K562 (cell line): ENCODE results near the gene PAPSS2. TPM values are rescaled to one million over a fixed set of nuclear protein-coding genes. Genes with fewer than 3 reads are reported as not detected.

Experiments used
- ATAC-seq: fragments of 200-7000 bp; cut with Tn5 transposase; 3 replicates; pipeline ENCODE4 v1.9.1; 2020; ENCODE audit warnings: moderate library complexity
- BruUV-seq: library from RNA; stranded (reverse); fragments of 400-500 nt; replicated peaks from 2 replicates; lab custom pipeline; 2021; lab: Mats Ljungman, UMichigan
- CTCF ChIA-PET: fragments of 300-600 bp; formaldehyde crosslinking; extraction: SDS; loops from one replicate; lab custom pipeline; 2021; ENCODE audit warnings: low intra/inter-chr PET ratio; lab: Yijun Ruan, JAX
- POLR2A ChIA-PET: fragments of 300-600, 350-650 bp; sonication (Branson Sonifier 250); formaldehyde crosslinking; extraction: SDS; loops from one replicate; lab custom pipeline; 2021; ENCODE audit warnings: antibody characterized with exemption, inconsistent platforms; lab: Yijun Ruan, JAX
- DNase-seq, 4 experiments: peaks; one replicate each; pipeline versions ENCODE4 v3.0.0 to v3.0.0-alpha.2; 2011 to 2018; ENCODE audit warnings: low spot score in 3 of 4, mixed read lengths in 3 of 4; ENCODE audit errors: extremely low read depth in 1 of 4
- FAIRE-seq: peaks from 2 replicates; lab custom pipeline; 2011; peaks lifted over from hg19 to GRCh38; lab: Jason Lieb, UNC
- H2AFZ ChIP-seq: 2 replicates; pipeline ENCODE4 v1.6.0; 2011; ENCODE audit warnings: low read depth, low read length, control low read depth, inconsistent platforms
- H3K27ac ChIP-seq: fragments of 200-600 bp; 3 replicates; pipeline ENCODE4 v1.8.0; 2011; ENCODE audit warnings: low read depth, mild to moderate bottlenecking, control low read depth, inconsistent platforms, low read length, moderate library complexity, mixed read lengths; ENCODE audit errors: extremely low read depth
- H3K27me3 ChIP-seq, 2 experiments: fragments of 300-600 bp in 1 of 2; 2 replicates in 1 of 2; 3 replicates in 1 of 2; pipeline versions ENCODE4 v1.6.0 to v1.8.0; 2011; ENCODE audit warnings: inconsistent platforms in 2 of 2, low read length in 2 of 2, mild to moderate bottlenecking in 1 of 2, mixed read lengths in 1 of 2, moderate library complexity in 1 of 2; ENCODE audit not compliant: control insufficient read depth in 2 of 2, insufficient read depth in 2 of 2
- H3K36me3 ChIP-seq: fragments of 300-600 bp; 3 replicates; pipeline ENCODE4 v1.8.0; 2011; ENCODE audit warnings: mild to moderate bottlenecking, low read length, inconsistent platforms; ENCODE audit not compliant: control insufficient read depth, insufficient read depth
- H3K4me1 ChIP-seq, 2 experiments: fragments of 200-600 bp in 1 of 2; replicated peaks in 1 of 2; 2 replicates in 1 of 2; 3 replicates in 1 of 2; pipeline versions ENCODE4 v1.5.1 to v1.8.0; 2011; ENCODE audit warnings: inconsistent platforms in 2 of 2, low read length in 2 of 2, mild to moderate bottlenecking in 1 of 2, mixed read lengths in 1 of 2, moderate library complexity in 1 of 2; ENCODE audit not compliant: control insufficient read depth in 2 of 2, insufficient read depth in 2 of 2
- H3K4me2 ChIP-seq: 2 replicates; pipeline ENCODE4 v1.6.1; 2011; ENCODE audit warnings: low read length, control low read depth, inconsistent platforms, mixed read lengths; ENCODE audit not compliant: insufficient read depth
- H3K4me3 ChIP-seq: fragments of 200-600 bp; sonication (generic), shearing (Covaris generic); 2 replicates; pipeline ENCODE4 v1.5.1; 2016; ENCODE audit warnings: control low read depth, inconsistent platforms
- H3K79me2 ChIP-seq: fragments of 200-600 bp; 3 replicates; pipeline ENCODE4 v1.8.0; 2011; ENCODE audit warnings: low read length, inconsistent platforms; ENCODE audit not compliant: control insufficient read depth, insufficient read depth
- H3K9ac ChIP-seq, 2 experiments: 2 replicates each; pipeline versions ENCODE4 v1.6.0 to v1.6.1; 2011; ENCODE audit warnings: low read depth in 2 of 2, low read length in 2 of 2, control low read depth in 1 of 2, inconsistent platforms in 1 of 2, mild to moderate bottlenecking in 1 of 2, mixed read lengths in 1 of 2; ENCODE audit not compliant: insufficient read depth in 1 of 2
- H3K9me1 ChIP-seq: one replicate; pipeline ENCODE4 v1.6.0; 2011; ENCODE audit warnings: inconsistent platforms, mild to moderate bottlenecking, low read length, moderate library complexity; ENCODE audit not compliant: control insufficient read depth, insufficient read depth
- H3K9me3 ChIP-seq: replicated peaks from 2 replicates; pipeline ENCODE4 v1.5.1; 2011; ENCODE audit warnings: low read depth, low read length, inconsistent platforms; ENCODE audit not compliant: control insufficient read depth, insufficient read depth
- H4K20me1 ChIP-seq: replicated peaks from 2 replicates; pipeline ENCODE4 v1.6.1; 2011; ENCODE audit warnings: low read length, inconsistent platforms, mixed read lengths; ENCODE audit not compliant: control insufficient read depth, insufficient read depth
- CBX2 ChIP-seq: fragments of 200-600 bp; sonication (generic); IDR thresholded peaks from one replicate; pipeline ENCODE4 v1.6.1; 2012; ENCODE audit warnings: mild to moderate bottlenecking, low read length, inconsistent platforms; ENCODE audit not compliant: insufficient read depth, poor library complexity, severe bottlenecking
- CHCHD3 ChIP-seq: fragments of 250-450 bp; sonication (Bioruptor Pico); IDR thresholded peaks from 2 replicates; pipeline ENCODE4 v2.1.2; 2022; ENCODE audit warnings: mild to moderate bottlenecking
- KDM5B ChIP-seq: fragments of 200-600 bp; sonication (generic); IDR thresholded peaks from 2 replicates; pipeline ENCODE4 v1.6.1; 2012; ENCODE audit warnings: low read depth, mild to moderate bottlenecking, moderate library complexity, low read length, control low read depth, inconsistent platforms; ENCODE audit not compliant: insufficient replicate concordance
- MXI1 ChIP-seq: IDR thresholded peaks from 2 replicates; pipeline ENCODE4 v1.6.1; 2011; ENCODE audit warnings: low read depth, mild to moderate bottlenecking, improper control_type of control experiment, low read length
- PURB ChIP-seq: sonication (generic); formaldehyde crosslinking; IDR thresholded peaks from 2 replicates; pipeline ENCODE4 v1.9.0; 2021; ENCODE audit warnings: low read depth, mild to moderate bottlenecking, missing genetic modification reagents
- SRSF1 ChIP-seq: fragments of 200-400 bp; formaldehyde crosslinking; IDR thresholded peaks from 2 replicates; pipeline ENCODE4 v1.6.1; 2017; ENCODE audit warnings: mild to moderate bottlenecking, low read depth, low read length, moderate library complexity
- ZNF121 ChIP-seq: sonication (generic); formaldehyde crosslinking; conservative IDR thresholded peaks from 2 replicates; pipeline ENCODE4 v1.8.0; 2022; ENCODE audit warnings: missing genetic modification reagents
- ZNF224 ChIP-seq: sonication (generic); formaldehyde crosslinking; IDR thresholded peaks from 2 replicates; pipeline ENCODE4 v1.8.0; 2022; ENCODE audit warnings: mild to moderate bottlenecking, missing genetic modification reagents
- ZNF41 ChIP-seq: fragments of 250-450 bp; sonication (Bioruptor Pico); conservative IDR thresholded peaks from 2 replicates; pipeline ENCODE4 v1.4.0; 2020; ENCODE audit warnings: mild to moderate bottlenecking
- WGBS: fragments of 100-300 bp; shearing (Covaris generic); methylation state at CpG from one replicate; pipeline ENCODE4 v1.1.6; 2016; ENCODE audit warnings: low coverage, mixed read lengths; ENCODE audit not compliant: insufficient coverage; ENCODE audit errors: missing lambda C conversion rate; 5-methylcytosine and 5-hydroxymethylcytosine counted together
- in situ Hi-C: fragments of 300-500 bp; cut with MboI; formaldehyde crosslinking; loops from 4 replicates; pipeline ENCODE4 v1.15.0; 2018; ENCODE audit warnings: inconsistent platforms, mixed read lengths
- intact Hi-C: fragments of 100-400 bp; cut with micrococcal nuclease; formaldehyde crosslinking; loops from 2 replicates; pipeline ENCODE4 v1.14.2; 2022
- polyA plus RNA-seq, 8 experiments: library from polyadenylated mRNA; depleted of rRNA in 4 of 8; stranded (reverse) in 5 of 8; unstranded in 3 of 8; fragments of >200 nt; fragmentation: Nextera tagmentation in 2 of 8; fragmentation: Illumina TruSeq in 1 of 8; extraction: Ambion mirVana in 2 of 8; extraction: Trizol in 1 of 8; gene quantifications; 2 replicates each; pipeline versions ENCODE4 v1.2.1 to v1.2.3, GENCODE V29; 2011 to 2014; ENCODE audit warnings: inconsistent platforms in 1 of 8, missing spikeins in 1 of 8
- total RNA-seq, 7 experiments: library from RNA; depleted of rRNA in 6 of 7; stranded (reverse); fragments of >200 nt in 6 of 7; fragmentation: Illumina TruSeq in 2 of 7; extraction: Trizol in 2 of 7; gene quantifications; 2 replicates each; pipeline versions ENCODE4 v1.2.1 to v1.2.3, GENCODE V29; 2011 to 2021; ENCODE audit warnings: low replicate concordance in 1 of 7
- TF ChIP-seq, protein P1 (sequence below): fragments of 250-450 bp; sonication (Bioruptor Pico); IDR thresholded peaks from 2 replicates; pipeline ENCODE4 v1.8.0; 2021; ENCODE audit warnings: moderate library complexity, mild to moderate bottlenecking, inconsistent platforms
- TF ChIP-seq, protein P2 (sequence below): fragments of 250-450 bp; sonication (Bioruptor Pico); IDR thresholded peaks from 2 replicates; pipeline ENCODE4 v1.8.0; 2021; ENCODE audit warnings: moderate library complexity, mild to moderate bottlenecking, inconsistent platforms
- TF ChIP-seq, protein P3 (sequence below): fragments of 250-450 bp; sonication (Bioruptor Pico); IDR thresholded peaks from 2 replicates; pipeline ENCODE4 v1.5.0; 2021

PAPSS2 gene
- total and polyA plus RNA-seq, 9 of the 15 experiments (the other 6 are each of a cell fraction or from before 2014, with no cell fraction given): 0.01 to 0.29 TPM; not detected in 7

DNA sequence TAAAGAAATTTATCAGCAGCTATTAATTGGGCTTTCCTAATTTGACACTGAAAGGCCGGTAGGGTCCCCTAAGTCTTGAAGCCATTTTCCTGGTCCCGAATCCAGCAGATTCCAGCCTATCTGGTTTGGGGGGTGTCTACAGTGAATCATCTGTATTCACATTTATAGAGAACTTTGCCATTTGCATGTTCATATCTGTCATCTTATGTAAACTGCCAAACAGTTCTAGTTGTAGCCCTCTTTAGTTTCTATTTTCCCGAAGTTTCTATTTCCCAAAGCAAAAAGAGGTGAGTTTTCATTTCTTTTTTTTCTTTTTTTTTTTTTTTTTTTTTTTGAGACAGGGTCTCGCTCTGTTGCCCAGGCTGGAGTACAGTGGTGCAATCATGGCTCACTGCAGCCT is 47.6 kb downstream of the PAPSS2 start:
- in situ Hi-C loops: no loop called here
- 6% methylated on average over 3 of the region's 4 CpGs for WGBS

More for the DNA sequence above, 47.6 kb downstream of the PAPSS2 start:
- Histone ChIP-seq H3K27ac (no peak overlapping the region), H3K27me3 (peaks cover 3 to 15% of the 10 kb centered on the region in 2 experiments), H3K9me3 (no peaks in the 10 kb centered on the region), H3K79me2 (no peaks in the 10 kb centered on the region), H3K4me2 (no peak overlapping the region), H3K36me3 (no peaks in the 10 kb centered on the region), H4K20me1 (no peaks in the 10 kb centered on the region), H3K4me3 (no peak overlapping the region), H3K9ac (no peak overlapping the region), H3K4me1 (no peaks in the 10 kb centered on the region), H3K9me1 (no peaks in the 10 kb centered on the region), H2AFZ (no peak overlapping the region)
- POLR2A ChIA-PET: interaction anchor here (0.7 to 1.0 kb wide), 2 partner anchors 8 to 302 kb away, joined by 3 read pairs; no protein-coding TSS in a partner anchor
- BruUV-seq: no TSS peak
- CTCF ChIA-PET: no interaction called here
- DNase-seq: no peak
- intact Hi-C loops: no loop called here
- TF ChIP-seq, protein P1, sequence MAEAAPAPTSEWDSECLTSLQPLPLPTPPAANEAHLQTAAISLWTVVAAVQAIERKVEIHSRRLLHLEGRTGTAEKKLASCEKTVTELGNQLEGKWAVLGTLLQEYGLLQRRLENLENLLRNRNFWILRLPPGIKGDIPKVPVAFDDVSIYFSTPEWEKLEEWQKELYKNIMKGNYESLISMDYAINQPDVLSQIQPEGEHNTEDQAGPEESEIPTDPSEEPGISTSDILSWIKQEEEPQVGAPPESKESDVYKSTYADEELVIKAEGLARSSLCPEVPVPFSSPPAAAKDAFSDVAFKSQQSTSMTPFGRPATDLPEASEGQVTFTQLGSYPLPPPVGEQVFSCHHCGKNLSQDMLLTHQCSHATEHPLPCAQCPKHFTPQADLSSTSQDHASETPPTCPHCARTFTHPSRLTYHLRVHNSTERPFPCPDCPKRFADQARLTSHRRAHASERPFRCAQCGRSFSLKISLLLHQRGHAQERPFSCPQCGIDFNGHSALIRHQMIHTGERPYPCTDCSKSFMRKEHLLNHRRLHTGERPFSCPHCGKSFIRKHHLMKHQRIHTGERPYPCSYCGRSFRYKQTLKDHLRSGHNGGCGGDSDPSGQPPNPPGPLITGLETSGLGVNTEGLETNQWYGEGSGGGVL: no peak
- no peak for TF ChIP-seq SRSF1
- TF ChIP-seq CBX2: no peak
- no peak for TF ChIP-seq KDM5B
- TF ChIP-seq CHCHD3 (CRISPR knock-in tag): no peak
- TF ChIP-seq PURB: no peak
- TF ChIP-seq, protein P2, sequence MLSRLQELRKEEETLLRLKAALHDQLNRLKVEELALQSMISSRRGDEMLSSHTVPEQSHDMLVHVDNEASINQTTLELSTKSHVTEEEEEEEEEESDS (CRISPR knock-in tag): no peak
- no peak for TF ChIP-seq ZNF121 (CRISPR knock-in tag)
- TF ChIP-seq, protein P3, sequence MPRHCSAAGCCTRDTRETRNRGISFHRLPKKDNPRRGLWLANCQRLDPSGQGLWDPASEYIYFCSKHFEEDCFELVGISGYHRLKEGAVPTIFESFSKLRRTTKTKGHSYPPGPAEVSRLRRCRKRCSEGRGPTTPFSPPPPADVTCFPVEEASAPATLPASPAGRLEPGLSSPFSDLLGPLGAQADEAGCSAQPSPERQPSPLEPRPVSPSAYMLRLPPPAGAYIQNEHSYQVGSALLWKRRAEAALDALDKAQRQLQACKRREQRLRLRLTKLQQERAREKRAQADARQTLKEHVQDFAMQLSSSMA (CRISPR knock-in tag): no peak
- no peak for TF ChIP-seq MXI1
- no peak for TF ChIP-seq ZNF224 (CRISPR knock-in tag)
- TF ChIP-seq ZNF41 (CRISPR knock-in tag): no peak
- no peak for FAIRE-seq
- ATAC-seq: no peak
